Stomach smooth muscle (tissue), 2 donors: ENCODE results near the gene CRYL1.

Experiments used
- H3K27ac ChIP-seq: one replicate; pipeline ENCODE4 v1.7.0; 2013; ENCODE audit warnings: mild to moderate bottlenecking, low read length, inconsistent platforms
- H3K27me3 ChIP-seq, 2 donors: one replicate each; pipeline ENCODE4 v1.7.0; 2013; ENCODE audit warnings: low read length in 2 of 2; ENCODE audit not compliant: insufficient read depth in 2 of 2, control insufficient read depth in 1 of 2
- H3K36me3 ChIP-seq, 2 donors: one replicate each; pipeline ENCODE4 v1.7.0; 2013; ENCODE audit warnings: low read length in 2 of 2; ENCODE audit not compliant: control insufficient read depth in 2 of 2, insufficient read depth in 2 of 2
- H3K4me1 ChIP-seq: one replicate; pipeline ENCODE4 v1.7.0; 2013; ENCODE audit warnings: low read length; ENCODE audit not compliant: control insufficient read depth, insufficient read depth
- H3K4me3 ChIP-seq, 2 donors: one replicate each; pipeline ENCODE4 v1.7.0; 2013; ENCODE audit warnings: low read length in 2 of 2
- H3K9ac ChIP-seq, 2 donors: one replicate each; pipeline ENCODE4 v1.7.0; 2013; ENCODE audit warnings: low read length in 2 of 2, mild to moderate bottlenecking in 1 of 2
- H3K9me3 ChIP-seq, 2 donors: one replicate each; pipeline ENCODE4 v1.7.0; 2013; ENCODE audit warnings: low read length in 2 of 2; ENCODE audit not compliant: control insufficient read depth in 2 of 2
- donor health status: healthy.
- donor health status: Pancreatic carcinoma.

The CRYL1 gene

GRCh38 chr13:20354722-20355121 is 170.9 kb downstream of the CRYL1 start:
- no peaks in the 10 kb centered on the region for H3K9me3 ChIP-seq
- no peaks in the 10 kb centered on the region for H3K27me3 ChIP-seq
- no peak overlapping the region for H3K9ac ChIP-seq
- no peaks in the 10 kb centered on the region for H3K36me3 ChIP-seq
- no peak overlapping the region for H3K4me3 ChIP-seq
- no peaks in the 10 kb centered on the region for H3K4me1 ChIP-seq
- H3K27ac ChIP-seq: no peak overlapping the region

- H3K36me3 ChIP-seq: no peaks in the 10 kb centered on the region
Measured at GRCh38 chr13:20353973-20354372, 171.7 kb downstream of the CRYL1 start.

More at GRCh38 chr13:20353973-20354372, 171.7 kb downstream of the CRYL1 start:
- Histone ChIP-seq H3K4me3 (no peak overlapping the region), H3K27ac (no peak overlapping the region), H3K27me3 (no peaks in the 10 kb centered on the region), H3K9me3 (no peaks in the 10 kb centered on the region), H3K9ac (no peak overlapping the region), H3K4me1 (no peaks in the 10 kb centered on the region)
